Mesothelial cell of epicardium (in vitro differentiated cells): Measurements from ENCODE around the gene GSG1L2. TPM values are rescaled to one million over a fixed set of nuclear protein-coding genes. Genes with fewer than 3 reads are reported as not detected.
A peak's percentile ranks its signal among the peaks of the same experiment; 100 is the strongest.

ENCODE experiments used
- DNase-seq, 2 experiments: peaks; one replicate each; pipeline ENCODE4 v3.0.0; 2021; ENCODE audit warnings: low spot score in 2 of 2; ENCODE audit not compliant: unreplicated experiment in 2 of 2
- H3K27ac Mint-ChIP-seq: 2 replicates; pipeline ENCODE4 v1.8.0; 2021; ENCODE audit warnings: mixed read lengths
- H3K27me3 Mint-ChIP-seq: 2 replicates; pipeline ENCODE4 v1.8.0; 2021; ENCODE audit warnings: low read depth, mixed read lengths
- H3K36me3 Mint-ChIP-seq: 2 replicates; pipeline ENCODE4 v1.8.0; 2021; ENCODE audit warnings: mixed read lengths
- H3K4me1 Mint-ChIP-seq: 2 replicates; pipeline ENCODE4 v1.8.0; 2021; ENCODE audit warnings: mixed read lengths
- H3K4me3 Mint-ChIP-seq: 2 replicates; pipeline ENCODE4 v1.8.0; 2021; ENCODE audit warnings: mild to moderate bottlenecking, moderate library complexity, mixed read lengths
- H3K9me3 Mint-ChIP-seq: 2 replicates; pipeline ENCODE4 v1.8.0; 2021; ENCODE audit warnings: mixed read lengths
- CTCF ChIP-seq: fragments of 200-600 bp; sonication (generic); IDR thresholded peaks from one replicate; pipeline ENCODE4 v1.5.0; 2021; ENCODE audit warnings: antibody characterized with exemption; ENCODE audit not compliant: unreplicated experiment
- total RNA-seq: library from RNA; stranded (reverse); gene quantifications from 3 replicates; pipeline ENCODE4 v1.2.1, GENCODE V29; 2021

Gene GSG1L2
- total RNA-seq, 1 donor from 2014 or later, result not detected

- Mint-ChIP-seq H3K4me1 (no peaks in the 10 kb centered on the region), H3K27me3 (peaks cover 15% of the 10 kb centered on the region), H3K9me3 (peaks cover 14% of the 10 kb centered on the region), H3K36me3 (peaks cover 3% of the 10 kb centered on the region), H3K4me3 (no peak overlapping the region), H3K27ac (no peak overlapping the region)
- DNase-seq, result no peak
- no peak for TF ChIP-seq CTCF
Measured at GRCh38 chr17:9806699-9807098, 15.2 kb downstream of the GSG1L2 start.

- H3K4me3 Mint-ChIP-seq, result no peak overlapping the region
- H3K9me3 Mint-ChIP-seq, result peaks cover 14% of the 10 kb centered on the region
- no peak overlapping the region for H3K27ac Mint-ChIP-seq
- no peaks in the 10 kb centered on the region for H3K4me1 Mint-ChIP-seq
- H3K27me3 Mint-ChIP-seq, result peaks cover 15% of the 10 kb centered on the region
- DNase-seq, result no peak
- peaks cover 3% of the 10 kb centered on the region for H3K36me3 Mint-ChIP-seq
- TF ChIP-seq CTCF, result no peak
Measured at GRCh38 chr17:9805769-9806168, 16.1 kb downstream of the GSG1L2 start.

- Mint-ChIP-seq H3K27ac (no peak overlapping the region), H3K4me1 (no peaks in the 10 kb centered on the region), H3K9me3 (peaks cover 14% of the 10 kb centered on the region), H3K4me3 (no peak overlapping the region), H3K36me3 (peaks cover 3% of the 10 kb centered on the region), H3K27me3 (peaks cover 18% of the 10 kb centered on the region)
- no peak for TF ChIP-seq CTCF
- no peak for DNase-seq
Measured at GRCh38 chr17:9802697-9803096, 19.2 kb downstream of the GSG1L2 start.

- Mint-ChIP-seq H3K36me3 (peaks cover 3% of the 10 kb centered on the region), H3K4me3 (no peak overlapping the region), H3K4me1 (no peaks in the 10 kb centered on the region), H3K9me3 (peaks cover 14% of the 10 kb centered on the region), H3K27ac (no peak overlapping the region), H3K27me3 (peaks cover 14% of the 10 kb centered on the region)
- no peak for TF ChIP-seq CTCF
- DNase-seq, result no peak
Measured at GRCh38 chr17:9802294-9802693, 19.6 kb downstream of the GSG1L2 start.

GRCh38 chr17:9801505-9801904 lies 20.4 kb downstream of the GSG1L2 start:
- no peak for TF ChIP-seq CTCF
- H3K27ac Mint-ChIP-seq, result no peak overlapping the region

GRCh38 chr17:9798724-9799123 lies 23.2 kb downstream of the GSG1L2 start:
- Mint-ChIP-seq H3K36me3 (no peaks in the 10 kb centered on the region), H3K27me3 (peaks cover 13% of the 10 kb centered on the region), H3K4me3 (no peak overlapping the region), H3K9me3 (no peaks in the 10 kb centered on the region), H3K27ac (peak overlapping the region; percentile 24), H3K4me1 (no peaks in the 10 kb centered on the region)
- no peak for TF ChIP-seq CTCF
- DNase-seq, result no peak

More at GRCh38 chr17:9801505-9801904, 20.4 kb downstream of the GSG1L2 start:
- H3K9me3 Mint-ChIP-seq, result peaks cover 14% of the 10 kb centered on the region
- no peak overlapping the region for H3K4me3 Mint-ChIP-seq
- H3K36me3 Mint-ChIP-seq, result peaks cover 3% of the 10 kb centered on the region
- no peak for DNase-seq
- H3K27me3 Mint-ChIP-seq, result peaks cover 14% of the 10 kb centered on the region
- H3K4me1 Mint-ChIP-seq, result no peaks in the 10 kb centered on the region
